Endothelial cell of umbilical vein (primary cell): Measurements from ENCODE around the gene C3orf80. TPM values are rescaled to one million over a fixed set of nuclear protein-coding genes. Genes with fewer than 3 reads are reported as not detected.

Experiments used
- BruUV-seq: library from RNA; stranded (reverse); fragments of 400-500 nt; replicated peaks from 2 replicates; lab custom pipeline; 2021; lab: Mats Ljungman, UMichigan
- CTCF ChIA-PET: fragments of 300-600, 350-600 bp; sonication (Branson Sonifier 250); formaldehyde crosslinking; loops from one replicate; lab custom pipeline; 2021; ENCODE audit warnings: antibody characterized with exemption, inconsistent platforms; lab: Charles Lee
- POLR2A ChIA-PET: fragments of 300-600, 350-600 bp; sonication (Branson Sonifier 250); formaldehyde crosslinking; loops from one replicate; lab custom pipeline; 2021; ENCODE audit warnings: antibody characterized with exemption, inconsistent platforms; lab: Charles Lee
- DNase-seq: peaks from one replicate; pipeline ENCODE4 v3.0.0-alpha.2; 2011; ENCODE audit warnings: low read depth, low spot score
- FAIRE-seq: peaks from 2 replicates; lab custom pipeline; 2011; peaks lifted over from hg19 to GRCh38; lab: Jason Lieb, UNC
- H2AFZ ChIP-seq: 2 replicates; pipeline ENCODE4 v1.6.0; 2012; ENCODE audit warnings: low read depth, low read length, control low read depth, inconsistent platforms
- H3K27ac ChIP-seq: 2 replicates; pipeline ENCODE4 v1.5.1; 2011; ENCODE audit warnings: low read depth, mild to moderate bottlenecking, control low read depth, low read length, moderate library complexity; ENCODE audit not compliant: insufficient read depth
- H3K27me3 ChIP-seq, 2 experiments: 2 replicates each; pipeline versions ENCODE4 v1.6.0 to v1.6.1; 2011; ENCODE audit warnings: low read length in 2 of 2, mixed read lengths in 1 of 2; ENCODE audit not compliant: control insufficient read depth in 2 of 2, insufficient read depth in 2 of 2
- H3K36me3 ChIP-seq, 2 experiments: 2 replicates in 1 of 2; 3 replicates in 1 of 2; pipeline ENCODE4 v1.5.1; 2011; ENCODE audit warnings: low read length in 2 of 2, mild to moderate bottlenecking in 1 of 2, moderate library complexity in 1 of 2; ENCODE audit not compliant: control insufficient read depth in 2 of 2, insufficient read depth in 2 of 2; ENCODE audit errors: extremely low read depth in 1 of 2
- H3K4me1 ChIP-seq: 3 replicates; pipeline ENCODE4 v1.5.1; 2011; ENCODE audit warnings: mild to moderate bottlenecking, low read length; ENCODE audit not compliant: control insufficient read depth, insufficient read depth; ENCODE audit errors: extremely low read depth
- H3K4me2 ChIP-seq: 2 replicates; pipeline ENCODE4 v1.6.1; 2011; ENCODE audit warnings: low read length, control low read depth, mixed read lengths; ENCODE audit not compliant: insufficient read depth
- H3K4me3 ChIP-seq, 3 experiments: fragments of 200-600 bp in 1 of 3; sonication (generic), shearing (Covaris generic) in 1 of 3; replicated peaks in 1 of 3; 2 replicates each; pipeline ENCODE4 v1.5.1; 2011 to 2016; ENCODE audit warnings: control low read depth in 3 of 3, low read length in 3 of 3, mild to moderate bottlenecking in 2 of 3, inconsistent platforms in 1 of 3, low read depth in 1 of 3, moderate library complexity in 1 of 3; ENCODE audit not compliant: insufficient read depth in 1 of 3
- H3K79me2 ChIP-seq: 2 replicates; pipeline ENCODE4 v1.6.0; 2012; ENCODE audit warnings: low read length, inconsistent platforms; ENCODE audit not compliant: control insufficient read depth, insufficient read depth
- H3K9ac ChIP-seq: replicated peaks from 2 replicates; pipeline ENCODE3; 2011; ENCODE audit warnings: low read length, control low read depth; ENCODE audit not compliant: insufficient read depth; ENCODE audit errors: extremely low read depth
- H3K9me1 ChIP-seq: replicated peaks from 3 replicates; pipeline ENCODE4 v1.6.0; 2011; ENCODE audit warnings: mild to moderate bottlenecking, low read length; ENCODE audit not compliant: control insufficient read depth, insufficient read depth; ENCODE audit errors: extremely low read depth
- H3K9me3 ChIP-seq: replicated peaks from 2 replicates; pipeline ENCODE4 v1.5.1; 2012; ENCODE audit warnings: low read length, inconsistent platforms; ENCODE audit not compliant: control insufficient read depth, insufficient read depth
- H4K20me1 ChIP-seq: replicated peaks from 2 replicates; pipeline ENCODE3; 2011; ENCODE audit warnings: mild to moderate bottlenecking, low read length; ENCODE audit not compliant: control insufficient read depth, insufficient read depth; ENCODE audit errors: extremely low read depth
- CTCF ChIP-seq, 2 donors: IDR thresholded peaks; 1 replicate in 1 of 2; 2 replicates in 1 of 2; pipeline ENCODE4 v1.5.1; 2011; ENCODE audit warnings: low read length in 2 of 2, mild to moderate bottlenecking in 2 of 2, moderate library complexity in 2 of 2, control low read depth in 1 of 2, inconsistent platforms in 1 of 2, low read depth in 1 of 2; ENCODE audit not compliant: insufficient read depth in 1 of 2; ENCODE audit errors: extremely low read depth in 1 of 2
- EZH2 ChIP-seq: IDR thresholded peaks from 2 replicates; pipeline ENCODE4 v1.6.1; 2012; ENCODE audit warnings: borderline replicate concordance, low read depth, mild to moderate bottlenecking, moderate library complexity, low read length, inconsistent platforms; ENCODE audit not compliant: severe bottlenecking
- FOS ChIP-seq: IDR thresholded peaks from 2 replicates; pipeline ENCODE4 v1.6.1; 2011; ENCODE audit warnings: mild to moderate bottlenecking, low read length, moderate library complexity, borderline replicate concordance; ENCODE audit not compliant: insufficient read depth
- GATA2 ChIP-seq: IDR thresholded peaks from 2 replicates; pipeline ENCODE4 v1.7.0; 2011; ENCODE audit warnings: low read depth, mild to moderate bottlenecking, moderate library complexity, mixed read lengths, low read length; ENCODE audit not compliant: insufficient read length, insufficient read depth
- JUN ChIP-seq: IDR thresholded peaks from 2 replicates; pipeline ENCODE4 v1.6.1; 2011; ENCODE audit warnings: borderline replicate concordance, low read depth; ENCODE audit not compliant: insufficient read length, insufficient read depth
- MAX ChIP-seq: IDR thresholded peaks from 2 replicates; pipeline ENCODE4 v1.6.1; 2011; ENCODE audit not compliant: insufficient read depth, insufficient read length
- MYC ChIP-seq: IDR thresholded peaks from one replicate; pipeline ENCODE4 v1.6.1; 2011; ENCODE audit warnings: mild to moderate bottlenecking, low read depth, low read length
- POLR2A ChIP-seq: IDR thresholded peaks from 2 replicates; pipeline ENCODE4 v1.6.1; 2012; ENCODE audit warnings: low read depth, mild to moderate bottlenecking, control low read depth, low read length
- POLR2AphosphoS5 ChIP-seq: IDR thresholded peaks from 2 replicates; pipeline ENCODE4 v1.6.1; 2012; ENCODE audit warnings: low read depth, mild to moderate bottlenecking, control low read depth, low read length, moderate library complexity; ENCODE audit not compliant: insufficient read depth
- dilution Hi-C: fragments of 300-500 bp; cut with MboI; formaldehyde crosslinking; loops from one replicate; pipeline ENCODE4 v1.15.0; 2019; ENCODE audit warnings: low sequenced_read_pairs; ENCODE audit not compliant: extremely low pct_ligation_motif_present
- intact Hi-C: fragments of 100-400 bp; cut with micrococcal nuclease; formaldehyde crosslinking; loops from one replicate; pipeline ENCODE4 v1.10.0; 2022
- polyA plus RNA-seq, 4 experiments: library from polyadenylated mRNA; depleted of rRNA in 3 of 4; stranded (reverse) in 3 of 4; unstranded in 1 of 4; fragments of >200 nt; gene quantifications; 2 replicates each; pipeline versions ENCODE4 v1.2.1 to v1.2.3, GENCODE V29; 2011 to 2012; ENCODE audit warnings: missing spikeins in 1 of 4
- total RNA-seq: library from RNA; stranded (reverse); gene quantifications from 2 replicates; pipeline ENCODE4 v1.2.3, GENCODE V29; 2021

The C3orf80 gene
- total and polyA plus RNA-seq, 2 donors (not counting 3 experiments of a cell fraction or from before 2014, with no cell fraction given), result 0.04 TPM; not detected in 1

- no peaks in the 10 kb centered on the region for H3K9me1 ChIP-seq
- H3K4me2 ChIP-seq, result no peak overlapping the region
- no peak overlapping the region for H3K9ac ChIP-seq
- H3K27ac ChIP-seq, result no peak overlapping the region
- DNase-seq (no peak), FAIRE-seq (no peak)
- H3K79me2 ChIP-seq, result no peaks in the 10 kb centered on the region
- dilution Hi-C loops (no loop called here), intact Hi-C loops (no loop called here)
- no peak overlapping the region for H2AFZ ChIP-seq
- H4K20me1 ChIP-seq, result no peaks in the 10 kb centered on the region
- no TSS peak for BruUV-seq
- H3K9me3 ChIP-seq, result no peaks in the 10 kb centered on the region
- H3K4me1 ChIP-seq, result no peaks in the 10 kb centered on the region
- no peaks in the 10 kb centered on the region for H3K36me3 ChIP-seq
- ChIA-PET CTCF (interaction anchor here (0.9 to 1.0 kb wide), 2 partner anchors 8 to 36 kb away, joined by 3 read pairs; no protein-coding TSS in a partner anchor), POLR2A (no interaction called here)
- TF ChIP-seq JUN (no peak), POLR2A (no peak), MAX (no peak), MYC (no peak), CTCF (IDR thresholded peaks at IDR 0.05; ENCODE audit: extremely low read depth in 1 of 2, insufficient read depth in 1 of 2, low read depth in 1 of 2, low read length in 2 of 2) (no peak), GATA2 (no peak), EZH2 (no peak), POLR2AphosphoS5 (no peak), FOS (no peak)
- H3K27me3 ChIP-seq, result peaks cover 4% of the 10 kb centered on the region in 2 experiments
- H3K4me3 ChIP-seq, result no peak overlapping the region
Measured at GRCh38 chr3:160199108-160199507, 26.1 kb upstream of the C3orf80 start.
